RWPE1 (cell line): ENCODE measurements around the gene NKX1-1.

Experiments
- CTCF ChIA-PET: fragments of 350-600 bp; sonication (Branson Sonifier 250); formaldehyde crosslinking; extraction: SDS; loops from one replicate; lab custom pipeline; 2021; lab: Yijun Ruan, JAX
- POLR2A ChIA-PET: fragments of 400-600 bp; formaldehyde crosslinking; extraction: SDS; loops from one replicate; lab custom pipeline; 2020; ENCODE audit warnings: antibody characterized with exemption; ENCODE audit not compliant: low non-redundant PET; lab: Yijun Ruan, JAX
- DNase-seq: peaks from one replicate; pipeline ENCODE4 v3.0.0; 2012; ENCODE audit warnings: low spot score
- H3K27ac ChIP-seq: fragments of 450-650 bp; 2 replicates; pipeline ENCODE4 v1.5.1; 2017
- TF ChIP-seq, protein P1 (sequence below): fragments of 450-650 bp; conservative IDR thresholded peaks from 2 replicates; pipeline ENCODE4 v1.5.1; 2017; ENCODE audit warnings: low read depth, mild to moderate bottlenecking

NKX1-1 gene

DNA sequence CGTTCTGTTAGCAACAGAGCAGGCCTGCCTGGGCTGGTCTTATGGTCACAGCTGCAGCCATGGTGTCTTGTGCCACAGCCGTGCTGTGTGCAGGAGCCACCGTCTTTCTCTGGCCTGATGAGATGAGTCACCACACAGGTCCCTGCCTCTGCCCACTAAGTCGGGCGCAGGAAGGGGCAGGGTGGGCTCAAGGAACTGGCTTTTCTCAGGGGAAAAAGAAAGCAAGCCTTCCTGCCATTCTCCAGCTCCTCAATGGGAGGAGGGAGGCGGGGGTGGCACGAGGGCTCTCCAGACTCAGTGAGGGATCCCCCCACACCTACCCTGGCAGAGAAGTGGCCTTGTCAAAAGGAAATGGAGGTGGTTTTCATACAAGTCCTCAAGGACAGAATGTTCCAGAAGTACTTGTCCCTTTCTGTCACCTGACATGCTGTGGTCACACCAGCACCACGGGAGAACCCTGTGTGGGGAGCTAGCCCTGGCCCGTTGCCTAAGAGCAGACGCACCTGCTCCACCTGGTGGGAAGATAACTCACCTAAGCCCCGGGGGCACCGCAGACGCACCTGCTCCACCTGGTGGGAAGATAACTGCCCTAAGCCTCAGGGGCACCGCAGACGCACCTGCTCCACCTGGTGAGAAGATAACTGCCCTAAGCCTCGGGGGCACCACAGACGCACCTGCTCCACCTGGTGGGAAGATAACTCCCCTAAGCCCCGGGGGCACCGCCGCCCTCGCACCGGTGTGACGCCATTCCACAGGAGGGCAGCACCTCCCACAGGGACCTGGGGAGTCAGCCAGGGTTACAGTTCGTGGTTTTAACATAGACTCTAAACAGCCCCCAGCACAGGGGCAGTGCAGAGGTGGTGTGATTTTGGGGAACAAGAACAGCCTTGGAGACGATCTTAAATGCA is 40.7 kb downstream of the NKX1-1 start:
- TF ChIP-seq, protein P1, sequence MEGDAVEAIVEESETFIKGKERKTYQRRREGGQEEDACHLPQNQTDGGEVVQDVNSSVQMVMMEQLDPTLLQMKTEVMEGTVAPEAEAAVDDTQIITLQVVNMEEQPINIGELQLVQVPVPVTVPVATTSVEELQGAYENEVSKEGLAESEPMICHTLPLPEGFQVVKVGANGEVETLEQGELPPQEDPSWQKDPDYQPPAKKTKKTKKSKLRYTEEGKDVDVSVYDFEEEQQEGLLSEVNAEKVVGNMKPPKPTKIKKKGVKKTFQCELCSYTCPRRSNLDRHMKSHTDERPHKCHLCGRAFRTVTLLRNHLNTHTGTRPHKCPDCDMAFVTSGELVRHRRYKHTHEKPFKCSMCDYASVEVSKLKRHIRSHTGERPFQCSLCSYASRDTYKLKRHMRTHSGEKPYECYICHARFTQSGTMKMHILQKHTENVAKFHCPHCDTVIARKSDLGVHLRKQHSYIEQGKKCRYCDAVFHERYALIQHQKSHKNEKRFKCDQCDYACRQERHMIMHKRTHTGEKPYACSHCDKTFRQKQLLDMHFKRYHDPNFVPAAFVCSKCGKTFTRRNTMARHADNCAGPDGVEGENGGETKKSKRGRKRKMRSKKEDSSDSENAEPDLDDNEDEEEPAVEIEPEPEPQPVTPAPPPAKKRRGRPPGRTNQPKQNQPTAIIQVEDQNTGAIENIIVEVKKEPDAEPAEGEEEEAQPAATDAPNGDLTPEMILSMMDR, result no peak
- ChIA-PET CTCF (interaction anchor here (0.6 to 2.2 kb wide), 3 partner anchors 9 to 240 kb away, joined by 3 to 9 read pairs (median 6); no protein-coding TSS in a partner anchor), POLR2A (no interaction called here)
- no peak for DNase-seq
- H3K27ac ChIP-seq, result peak overlapping the region; percentile 42

DNA sequence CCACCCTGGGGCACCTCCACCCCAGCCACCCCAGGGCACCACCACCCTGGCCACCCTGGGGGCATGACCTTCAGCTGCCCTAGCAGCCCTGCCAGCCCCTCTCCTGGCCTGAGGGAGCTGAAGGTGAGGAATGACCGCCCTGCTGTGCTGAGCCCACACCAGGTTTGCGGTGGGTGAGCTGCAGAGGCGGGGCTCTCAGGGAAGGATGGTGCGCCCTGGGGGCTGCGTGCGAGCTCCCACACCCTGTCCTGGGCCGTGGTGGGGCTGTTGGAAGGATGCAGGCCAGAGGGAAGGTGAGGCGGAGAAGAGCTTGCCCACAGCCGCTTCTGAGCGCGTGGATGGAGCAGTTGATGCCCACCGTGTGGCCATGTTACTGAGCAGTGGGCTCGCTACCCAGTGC is 41.5 kb downstream of the NKX1-1 start:
- TF ChIP-seq, protein P1, result no peak
- DNase-seq, result no peak
- H3K27ac ChIP-seq, result peak overlapping the region; percentile 42
- ChIA-PET CTCF (interaction anchor here (0.6 to 2.2 kb wide), 2 partner anchors 8 to 13 kb away, joined by 3 to 9 read pairs; no protein-coding TSS in a partner anchor), POLR2A (no interaction called here)

DNA sequence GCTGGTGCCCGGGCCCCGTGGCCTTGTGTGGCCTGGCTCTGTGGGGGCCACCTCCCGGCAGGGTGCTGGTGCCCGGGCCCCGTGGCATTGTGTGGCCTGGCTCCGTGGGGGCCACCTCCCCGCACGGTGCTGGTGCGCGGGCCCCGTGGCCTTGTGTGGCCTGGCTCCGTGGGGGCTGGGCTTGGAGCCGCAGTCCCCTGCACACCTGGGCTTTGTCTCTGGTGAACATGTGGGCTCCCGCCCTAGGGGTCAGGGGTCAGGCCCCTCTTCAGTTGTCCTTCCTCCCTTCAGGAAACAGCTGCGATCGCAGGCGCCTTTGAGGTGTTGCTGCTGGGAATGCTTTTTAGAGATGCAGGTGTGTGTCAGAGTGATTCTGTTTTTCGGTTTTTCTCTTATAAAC is 42.0 kb downstream of the NKX1-1 start:
- peak overlapping the region; percentile 42; the same call in 1 of the 2 replicates for H3K27ac ChIP-seq
- POLR2A ChIA-PET, result no interaction called here
- TF ChIP-seq, protein P1, result no peak
- CTCF ChIA-PET, result interaction anchor here (2.2 kb wide), 1 partner anchor 8 kb away, joined by 9 read pairs; no protein-coding TSS in a partner anchor
- DNase-seq, result no peak

DNA sequence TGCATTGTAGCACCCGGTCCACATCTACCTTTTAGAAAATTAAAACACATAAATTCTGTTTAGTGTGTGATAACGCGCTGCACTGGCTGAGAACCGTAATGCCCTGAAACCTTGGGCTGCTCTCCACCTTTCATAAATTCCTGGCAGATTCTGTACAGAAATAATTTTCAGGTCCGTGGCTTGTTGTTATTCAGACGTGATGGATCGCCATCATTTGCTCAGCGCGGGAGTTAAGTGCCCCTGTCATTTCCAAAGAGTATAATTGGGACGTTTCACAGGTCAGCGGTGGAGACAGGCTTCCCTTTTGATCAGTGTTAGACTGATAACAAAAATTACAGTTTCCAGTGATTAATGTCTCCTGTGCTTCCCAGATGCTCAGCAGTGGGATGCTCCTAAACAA is 42.7 kb downstream of the NKX1-1 start:
- ChIA-PET POLR2A (no interaction called here), CTCF (no interaction called here)
- H3K27ac ChIP-seq, result no peak overlapping the region
- TF ChIP-seq, protein P1, result no peak
- no peak for DNase-seq

DNA sequence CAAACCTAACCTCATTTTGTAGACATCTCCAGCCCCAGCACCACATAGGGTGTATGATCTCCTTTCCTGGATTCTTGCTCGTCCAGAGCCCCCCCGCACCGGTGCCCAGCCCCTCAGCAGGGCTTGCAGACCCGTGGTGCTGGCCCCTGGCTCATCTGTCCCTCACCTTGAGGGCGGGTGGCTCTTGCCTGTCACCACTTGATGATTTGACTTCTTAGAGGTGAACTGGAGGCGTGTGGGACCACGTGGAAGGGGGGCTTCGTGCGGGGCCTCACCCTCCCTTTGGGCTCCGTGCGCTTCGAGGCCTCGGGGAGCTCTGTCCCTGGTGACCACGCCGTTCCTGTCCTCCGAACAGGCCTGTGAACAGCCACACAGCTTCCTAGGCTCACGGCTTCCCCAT is 43.7 kb downstream of the NKX1-1 start:
- no peak overlapping the region for H3K27ac ChIP-seq
- no peak for DNase-seq
- ChIA-PET CTCF (no interaction called here), POLR2A (no interaction called here)
- TF ChIP-seq, protein P1, result no peak

DNA sequence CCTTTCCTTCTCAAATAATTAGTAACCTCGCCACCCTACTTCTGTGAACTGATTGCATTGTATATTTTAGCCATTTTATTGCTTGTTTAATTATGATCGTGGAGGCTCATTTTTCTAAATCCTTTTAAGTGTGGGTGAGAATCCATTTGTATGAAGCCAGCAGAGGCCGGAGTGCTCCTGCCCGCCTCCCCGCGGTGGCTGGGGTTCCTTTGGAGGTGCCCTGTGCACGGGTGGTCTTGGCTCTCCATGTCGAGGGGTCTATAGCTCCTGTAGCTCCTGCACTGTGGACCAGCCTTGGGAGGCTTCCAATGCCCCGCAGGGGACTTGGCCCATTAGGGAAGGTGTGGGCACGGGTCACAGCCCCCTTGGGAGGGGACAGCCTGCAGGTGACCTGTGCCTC is 44.2 kb downstream of the NKX1-1 start:
- POLR2A ChIA-PET, result no interaction called here
- no peak overlapping the region for H3K27ac ChIP-seq
- CTCF ChIA-PET, result no interaction called here
- TF ChIP-seq, protein P1, result no peak
- no peak for DNase-seq
